Caco-2 (cell line): ENCODE data around the gene SSBP2. TPM values are rescaled to one million over a fixed set of nuclear protein-coding genes. Genes with fewer than 3 reads are reported as not detected.

ENCODE experiments used
- BruUV-seq: library from RNA; stranded (reverse); fragments of 400-500 nt; replicated peaks from 2 replicates; lab custom pipeline; 2021; lab: Mats Ljungman, UMichigan
- CTCF ChIA-PET: fragments of 300-600 bp; sonication (Branson Sonifier 250); formaldehyde crosslinking; loops from one replicate; lab custom pipeline; 2022; ENCODE audit warnings: antibody characterized with exemption; lab: Charles Lee
- POLR2A ChIA-PET: fragments of 300-600 bp; sonication (Branson Sonifier 250); formaldehyde crosslinking; loops from one replicate; lab custom pipeline; 2022; ENCODE audit warnings: antibody characterized with exemption; lab: Charles Lee
- DNase-seq, 2 experiments: peaks; one replicate each; pipeline versions ENCODE4 v3.0.0 to v3.0.0-alpha.2; 2020 to 2022
- H3K27me3 ChIP-seq: replicated peaks from 2 replicates; pipeline ENCODE4 v1.6.0; 2011; ENCODE audit warnings: low read length; ENCODE audit not compliant: control insufficient read depth, insufficient read depth
- H3K36me3 ChIP-seq: 2 replicates; pipeline ENCODE4 v1.5.1; 2011; ENCODE audit warnings: low read length; ENCODE audit not compliant: control insufficient read depth, insufficient read depth
- H3K4me1 ChIP-seq: fragments of 250-450 bp; sonication (Bioruptor Pico); 2 replicates; pipeline ENCODE4 v1.5.1; 2020; ENCODE audit warnings: mild to moderate bottlenecking
- H3K4me3 ChIP-seq: 2 replicates; pipeline ENCODE4 v1.5.1; 2011; ENCODE audit warnings: low read depth, mild to moderate bottlenecking, control low read depth, low read length
- H3K9me3 ChIP-seq: fragments of 250-450 bp; sonication (Bioruptor Pico); 2 replicates; pipeline ENCODE4 v1.5.1; 2020; ENCODE audit warnings: mild to moderate bottlenecking, moderate library complexity
- H3K27ac Mint-ChIP-seq: one replicate; pipeline ENCODE4 v1.8.0; 2022; ENCODE audit warnings: mixed read lengths; ENCODE audit not compliant: unreplicated experiment
- H3K27me3 Mint-ChIP-seq: one replicate; pipeline ENCODE4 v1.8.0; 2022; ENCODE audit warnings: mixed read lengths; ENCODE audit not compliant: insufficient read depth, unreplicated experiment
- H3K36me3 Mint-ChIP-seq: one replicate; pipeline ENCODE4 v1.8.0; 2022; ENCODE audit warnings: mild to moderate bottlenecking, mixed read lengths; ENCODE audit not compliant: insufficient read depth, unreplicated experiment
- H3K4me1 Mint-ChIP-seq: one replicate; pipeline ENCODE4 v1.8.0; 2022; ENCODE audit warnings: low read depth, mixed read lengths; ENCODE audit not compliant: unreplicated experiment
- H3K4me3 Mint-ChIP-seq: one replicate; pipeline ENCODE4 v1.8.0; 2022; ENCODE audit warnings: mild to moderate bottlenecking, moderate library complexity, mixed read lengths; ENCODE audit not compliant: unreplicated experiment
- H3K9me3 Mint-ChIP-seq: one replicate; pipeline ENCODE4 v1.8.0; 2022; ENCODE audit warnings: mixed read lengths; ENCODE audit not compliant: unreplicated experiment
- CTCF ChIP-seq, 2 experiments: fragments of 200-600 bp in 1 of 2; IDR thresholded peaks; 1 replicate in 1 of 2; 2 replicates in 1 of 2; pipeline versions ENCODE4 v1.5.1 to v1.8.0; 2011 to 2022; ENCODE audit warnings: antibody characterized with exemption in 1 of 2, control low read depth in 1 of 2, inconsistent platforms in 1 of 2, low read depth in 1 of 2, low read length in 1 of 2, mild to moderate bottlenecking in 1 of 2, moderate library complexity in 1 of 2; ENCODE audit not compliant: insufficient read depth in 1 of 2, severe bottlenecking in 1 of 2, unreplicated experiment in 1 of 2
- intact Hi-C: fragments of 100-400 bp; cut with micrococcal nuclease; formaldehyde crosslinking; loops from one replicate; pipeline ENCODE4 v1.10.0; 2022; ENCODE audit not compliant: unreplicated experiment
- total RNA-seq: library from RNA; stranded (reverse); gene quantifications from 2 replicates; pipeline ENCODE4 v1.2.3, GENCODE V29; 2022

SSBP2 gene
- total RNA-seq, 1 experiment from 2014 or later = 2.5 TPM

GRCh38 chr5:81424728-81425127 lies 326.2 kb downstream of the SSBP2 start:
- ChIA-PET POLR2A (no interaction called here), CTCF (interaction anchor here (1.0 to 1.6 kb wide), 2 partner anchors 123 to 414 kb away, joined by 3 read pairs; partner anchors contain the start of gene ZCCHC9)
- no peak for DNase-seq
- Histone ChIP-seq H3K9me3 (no peaks in the 10 kb centered on the region), H3K4me1 (peaks cover 19% of the 10 kb centered on the region), H3K4me3 (no peak overlapping the region), H3K36me3 (no peaks in the 10 kb centered on the region), H3K27me3 (no peaks in the 10 kb centered on the region)
- no peaks in the 10 kb centered on the region for H3K9me3 Mint-ChIP-seq
- H3K27ac Mint-ChIP-seq = no peak overlapping the region
- H3K27me3 Mint-ChIP-seq = no peaks in the 10 kb centered on the region
- H3K36me3 Mint-ChIP-seq = no peaks in the 10 kb centered on the region
- no peak overlapping the region for H3K4me3 Mint-ChIP-seq
- intact Hi-C loops = loop anchor here (1.0 to 5.0 kb wide), 5 partner anchors 77 to 801 kb away; partner anchors contain the start of gene SSBP2
- BruUV-seq = no TSS peak
- H3K4me1 Mint-ChIP-seq = peaks cover 19% of the 10 kb centered on the region
- TF ChIP-seq CTCF (IDR thresholded peaks at IDR 0.05; ENCODE audit: insufficient read depth in 1 of 2, low read depth in 1 of 2, low read length in 1 of 2, severe bottlenecking in 1 of 2, unreplicated experiment in 1 of 2) = no peak

- Histone ChIP-seq H3K9me3 (no peaks in the 10 kb centered on the region), H3K4me1 (peaks cover 6% of the 10 kb centered on the region), H3K36me3 (no peaks in the 10 kb centered on the region), H3K27me3 (no peaks in the 10 kb centered on the region), H3K4me3 (no peak overlapping the region)
- no peaks in the 10 kb centered on the region for H3K27me3 Mint-ChIP-seq
- no peak for TF ChIP-seq CTCF (IDR thresholded peaks at IDR 0.05; ENCODE audit: insufficient read depth in 1 of 2, low read depth in 1 of 2, low read length in 1 of 2, severe bottlenecking in 1 of 2, unreplicated experiment in 1 of 2)
- ChIA-PET POLR2A (no interaction called here), CTCF (no interaction called here)
- DNase-seq = no peak
- H3K4me1 Mint-ChIP-seq = peaks cover 19% of the 10 kb centered on the region
- no TSS peak for BruUV-seq
- intact Hi-C loops = no loop called here
- H3K36me3 Mint-ChIP-seq = no peaks in the 10 kb centered on the region
- H3K27ac Mint-ChIP-seq = no peak overlapping the region
- no peaks in the 10 kb centered on the region for H3K9me3 Mint-ChIP-seq
- no peak overlapping the region for H3K4me3 Mint-ChIP-seq
Observed at GRCh38 chr5:81422671-81423070, 328.2 kb downstream of the SSBP2 start.

- POLR2A ChIA-PET = no interaction called here
- H3K4me1 ChIP-seq = no peaks in the 10 kb centered on the region
Observed at GRCh38 chr5:81420039-81420667, 330.7 kb downstream of the SSBP2 start.

More at GRCh38 chr5:81420039-81420667, 330.7 kb downstream of the SSBP2 start:
- no peak for DNase-seq
- CTCF ChIA-PET = interaction anchor here (1.3 kb wide), 1 partner anchor 745 kb away, joined by 3 read pairs; no protein-coding TSS in a partner anchor
- no peak for TF ChIP-seq CTCF (IDR thresholded peaks at IDR 0.05; ENCODE audit: insufficient read depth in 1 of 2, low read depth in 1 of 2, low read length in 1 of 2, severe bottlenecking in 1 of 2, unreplicated experiment in 1 of 2)
- Histone ChIP-seq H3K4me3 (no peak overlapping the region), H3K9me3 (no peaks in the 10 kb centered on the region), H3K27me3 (no peaks in the 10 kb centered on the region), H3K36me3 (no peaks in the 10 kb centered on the region)
- H3K36me3 Mint-ChIP-seq = no peaks in the 10 kb centered on the region
- no peak overlapping the region for H3K27ac Mint-ChIP-seq
- H3K4me3 Mint-ChIP-seq = no peak overlapping the region
- intact Hi-C loops = no loop called here
- H3K9me3 Mint-ChIP-seq = no peaks in the 10 kb centered on the region
- H3K4me1 Mint-ChIP-seq = peaks cover 8% of the 10 kb centered on the region
- no peaks in the 10 kb centered on the region for H3K27me3 Mint-ChIP-seq
- BruUV-seq = no TSS peak
